ENCODE results near the gene SMAGP. TPM values are rescaled to one million over a fixed set of nuclear protein-coding genes. Genes with fewer than 3 reads are reported as not detected.

The SMAGP gene
- total RNA-seq, 4 donors from 2014 or later: 31.6 to 68.7 (median 46.8) TPM

GRCh38 chr12:51200806-51201205 lies 69.4 kb downstream of the SMAGP start:
- no peak for DNase-seq (ENCODE audit: low spot score in 2 of 2)
- Histone ChIP-seq H3K27me3 (no peaks in the 10 kb centered on the region), H3K9me3 (no peaks in the 10 kb centered on the region), H3K4me3 (no peak overlapping the region), H3K36me3 (peaks cover 45% of the 10 kb centered on the region), H3K27ac (no peak overlapping the region), H3K4me1 (no peaks in the 10 kb centered on the region)
- WGBS: 92% methylated on average over 9 of the region's 9 CpGs
- TF ChIP-seq CTCF (IDR thresholded peaks at IDR 0.05) (no peak), POLR2AphosphoS5 (IDR thresholded peaks at IDR 0.05) (no peak), POLR2A (IDR thresholded peaks at IDR 0.05) (no peak), EP300 (IDR thresholded peaks at IDR 0.05) (no peak)

GRCh38 chr12:51200156-51200555 lies 70.1 kb downstream of the SMAGP start:
- Histone ChIP-seq H3K4me3 (no peak overlapping the region), H3K27me3 (no peaks in the 10 kb centered on the region), H3K9me3 (no peaks in the 10 kb centered on the region), H3K4me1 (no peaks in the 10 kb centered on the region), H3K36me3 (peaks cover 45% of the 10 kb centered on the region), H3K27ac (no peak overlapping the region)
- no peak for TF ChIP-seq CTCF (IDR thresholded peaks at IDR 0.05)
- no peak for TF ChIP-seq POLR2AphosphoS5 (IDR thresholded peaks at IDR 0.05)
- TF ChIP-seq POLR2A (IDR thresholded peaks at IDR 0.05): no peak
- no peak for TF ChIP-seq EP300 (IDR thresholded peaks at IDR 0.05)
- DNase-seq (ENCODE audit: low spot score in 2 of 2): no peak
- 89% methylated on average over 7 of the region's 7 CpGs for WGBS

GRCh38 chr12:51199366-51199945 lies 70.8 kb downstream of the SMAGP start:
- Histone ChIP-seq H3K36me3 (peaks cover 44% of the 10 kb centered on the region), H3K4me1 (no peaks in the 10 kb centered on the region), H3K4me3 (no peak overlapping the region), H3K27ac (no peak overlapping the region), H3K9me3 (no peaks in the 10 kb centered on the region), H3K27me3 (no peaks in the 10 kb centered on the region)
- TF ChIP-seq POLR2A (IDR thresholded peaks at IDR 0.05): no peak
- TF ChIP-seq EP300 (IDR thresholded peaks at IDR 0.05): no peak
- no peak for TF ChIP-seq POLR2AphosphoS5 (IDR thresholded peaks at IDR 0.05)
- no peak for TF ChIP-seq CTCF (IDR thresholded peaks at IDR 0.05)
- no peak for DNase-seq (ENCODE audit: low spot score in 2 of 2)
- WGBS: 91% methylated on average over 8 of the region's 10 CpGs

GRCh38 chr12:51198568-51199365 lies 71.4 kb downstream of the SMAGP start:
- H3K36me3 ChIP-seq: peaks cover 37% of the 10 kb centered on the region
- H3K4me1 ChIP-seq: no peaks in the 10 kb centered on the region
- TF ChIP-seq POLR2A (IDR thresholded peaks at IDR 0.05): no peak
- TF ChIP-seq EP300 (IDR thresholded peaks at IDR 0.05): no peak
- no peak for TF ChIP-seq POLR2AphosphoS5 (IDR thresholded peaks at IDR 0.05)
- no peak for TF ChIP-seq CTCF (IDR thresholded peaks at IDR 0.05)
- no peaks in the 10 kb centered on the region for H3K9me3 ChIP-seq
- WGBS: 80% methylated on average over 13 of the region's 16 CpGs
- no peak for DNase-seq (ENCODE audit: low spot score in 2 of 2)
- H3K27ac ChIP-seq: no peak overlapping the region
- no peak overlapping the region for H3K4me3 ChIP-seq
- H3K27me3 ChIP-seq: no peaks in the 10 kb centered on the region

GRCh38 chr12:51197736-51198567 lies 72.3 kb downstream of the SMAGP start:
- H3K36me3 ChIP-seq: peaks cover 29% of the 10 kb centered on the region
- WGBS: 96% methylated on average over 23 of the region's 38 CpGs
- no peak for DNase-seq (ENCODE audit: low spot score in 2 of 2)
- TF ChIP-seq EP300 (IDR thresholded peaks at IDR 0.05) (no peak), CTCF (IDR thresholded peaks at IDR 0.05) (no peak), POLR2AphosphoS5 (IDR thresholded peaks at IDR 0.05) (no peak), POLR2A (IDR thresholded peaks at IDR 0.05) (no peak)
- H3K4me1 ChIP-seq: no peaks in the 10 kb centered on the region
- H3K4me3 ChIP-seq: no peak overlapping the region
- H3K27me3 ChIP-seq: no peaks in the 10 kb centered on the region
- no peak overlapping the region for H3K27ac ChIP-seq
- no peaks in the 10 kb centered on the region for H3K9me3 ChIP-seq

All from suprapubic skin (tissue), 4 donors.